Stimulated activated CD4-positive, alpha-beta T cell treated with anti-CD3 and anti-CD28 coated beads, Interleukin-15, amount 100 ng/mL, for 1 hour (primary cell): ENCODE measurements around the gene FOLR3.
"Not testable (repeated sequence)": the region's sequence is repeated elsewhere in the genome, so short reads cannot be mapped to it uniquely, and the experiment has no call there.

Experiments used
- DNase-seq, 2 donors: peaks; one replicate each; pipeline ENCODE4 v3.0.0-alpha.2; 2020; ENCODE audit warnings: low read depth in 1 of 2, low spot score in 1 of 2

Gene FOLR3

DNA sequence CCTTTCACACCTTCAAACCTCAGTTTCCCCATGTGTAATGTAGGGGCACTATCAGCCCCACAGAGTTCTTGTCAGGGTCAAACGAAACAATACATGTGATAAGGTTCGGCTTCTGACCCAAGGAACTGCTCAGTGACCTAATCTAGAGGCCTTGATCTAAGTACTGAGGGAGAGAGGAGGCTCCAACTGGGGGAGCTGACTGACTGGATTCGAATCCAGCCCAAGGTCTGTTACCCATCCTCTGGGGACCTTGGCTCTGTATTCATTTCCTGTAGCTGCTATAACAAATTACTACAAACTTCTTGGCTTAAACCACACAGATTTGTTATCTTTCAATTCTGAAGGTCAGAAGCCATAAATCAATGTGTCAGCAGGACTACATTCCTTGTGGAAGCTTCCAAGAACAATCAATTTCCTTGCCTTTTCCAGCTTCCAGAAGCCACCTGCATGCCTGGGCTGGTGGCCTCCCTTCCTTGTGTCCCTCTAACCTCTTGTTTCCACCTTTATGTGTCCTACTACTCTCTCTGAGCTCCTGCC, 12.3 kb upstream of the FOLR3 start:
- DNase-seq = no peak

DNA sequence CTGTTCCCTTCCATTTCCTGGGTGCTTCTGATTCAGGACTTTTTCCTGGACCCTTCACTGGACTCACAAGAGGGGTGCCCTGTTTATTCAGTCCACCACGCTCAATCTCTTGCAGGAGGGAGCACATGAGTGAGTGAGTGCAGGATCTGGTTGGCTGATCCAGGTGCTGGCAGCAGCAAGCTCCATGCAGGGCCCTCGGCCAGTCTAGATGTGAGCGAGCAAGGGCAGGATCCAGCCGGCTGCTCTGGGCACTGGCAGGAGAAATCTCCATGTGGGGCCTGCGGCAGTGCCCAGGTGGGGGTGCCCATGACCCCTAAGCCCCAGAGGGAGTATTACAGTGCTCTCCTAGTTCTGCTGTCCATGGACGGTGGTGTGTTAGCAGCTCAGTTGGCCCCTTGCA, 11.5 kb upstream of the FOLR3 start:
- DNase-seq = no peak

DNA sequence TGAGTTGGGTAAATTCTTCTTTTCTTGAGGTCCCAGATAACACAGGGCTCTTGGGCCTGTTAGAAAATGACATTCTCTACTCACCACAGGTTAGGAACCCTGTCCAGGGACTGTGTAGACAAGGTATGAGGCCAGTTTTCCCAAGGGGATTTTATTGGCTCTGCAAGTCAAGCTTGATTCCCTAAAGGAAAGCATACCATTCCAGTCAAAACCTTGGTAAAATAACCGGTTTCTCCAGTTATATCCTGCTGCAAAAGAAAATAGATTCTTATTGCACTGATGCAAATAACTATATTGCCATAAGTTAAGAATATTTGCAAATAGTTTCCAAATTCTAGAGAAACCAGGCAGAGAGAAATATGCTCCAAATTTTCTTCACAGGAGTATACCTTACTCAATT, 9.6 kb upstream of the FOLR3 start:
- no peak for DNase-seq

DNA sequence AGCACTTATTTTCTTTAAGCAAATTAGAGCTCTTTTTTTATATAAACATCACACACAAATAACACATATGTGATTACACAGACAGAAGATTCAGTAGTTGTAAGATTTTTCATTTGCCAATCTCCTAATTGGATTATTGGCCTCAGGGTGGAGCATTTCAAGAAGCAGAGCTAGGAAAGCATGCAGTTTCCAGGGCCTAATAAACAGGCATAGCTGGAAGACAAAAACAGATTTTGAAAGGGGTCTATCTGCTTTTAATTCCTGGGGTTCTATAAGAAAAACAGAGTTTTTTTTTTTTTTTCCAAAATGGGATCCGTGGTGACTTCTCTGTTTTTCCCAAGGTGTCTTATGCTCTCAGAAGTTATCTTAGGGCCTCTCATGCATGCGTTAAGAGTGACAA, 7.6 kb upstream of the FOLR3 start:
- DNase-seq = no peak

DNA sequence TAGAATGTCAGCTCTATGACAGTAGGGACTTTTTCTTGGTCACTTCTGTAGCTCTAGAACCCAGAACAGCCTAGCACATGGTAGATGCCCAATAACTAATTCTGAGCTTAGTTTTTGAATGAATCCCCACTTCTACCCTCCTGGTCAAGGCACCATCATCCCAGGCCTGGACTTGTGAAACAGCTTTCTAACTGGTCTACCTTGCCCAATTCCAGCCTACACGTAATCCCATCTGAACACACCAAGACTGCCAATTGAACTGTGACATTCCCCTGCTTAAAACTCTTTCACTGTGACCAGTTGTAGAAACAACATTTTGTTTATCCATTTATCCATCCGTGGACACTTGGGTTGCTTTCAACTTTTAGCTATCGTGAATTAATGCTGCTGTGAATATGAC, 6.1 kb upstream of the FOLR3 start:
- no peak for DNase-seq

DNA sequence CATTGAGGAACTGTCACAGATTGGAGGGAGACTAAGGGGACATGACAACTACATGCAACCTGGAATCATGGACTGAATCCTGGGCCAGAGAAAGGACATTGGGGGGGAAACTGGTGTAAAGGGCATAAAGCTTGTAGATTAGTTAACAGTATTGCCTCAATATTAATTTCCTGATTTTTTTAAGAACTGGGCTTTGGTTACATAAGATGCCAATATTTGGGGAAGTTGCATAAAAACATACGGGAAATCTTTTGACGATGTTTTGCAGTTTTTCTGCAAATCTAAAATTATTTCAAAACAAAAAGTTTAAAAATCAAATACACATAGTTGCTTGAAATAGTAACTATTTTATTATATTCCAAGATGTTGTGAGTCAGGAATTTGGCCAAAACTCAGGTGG, 2.9 kb upstream of the FOLR3 start:
- no peak for DNase-seq

DNA sequence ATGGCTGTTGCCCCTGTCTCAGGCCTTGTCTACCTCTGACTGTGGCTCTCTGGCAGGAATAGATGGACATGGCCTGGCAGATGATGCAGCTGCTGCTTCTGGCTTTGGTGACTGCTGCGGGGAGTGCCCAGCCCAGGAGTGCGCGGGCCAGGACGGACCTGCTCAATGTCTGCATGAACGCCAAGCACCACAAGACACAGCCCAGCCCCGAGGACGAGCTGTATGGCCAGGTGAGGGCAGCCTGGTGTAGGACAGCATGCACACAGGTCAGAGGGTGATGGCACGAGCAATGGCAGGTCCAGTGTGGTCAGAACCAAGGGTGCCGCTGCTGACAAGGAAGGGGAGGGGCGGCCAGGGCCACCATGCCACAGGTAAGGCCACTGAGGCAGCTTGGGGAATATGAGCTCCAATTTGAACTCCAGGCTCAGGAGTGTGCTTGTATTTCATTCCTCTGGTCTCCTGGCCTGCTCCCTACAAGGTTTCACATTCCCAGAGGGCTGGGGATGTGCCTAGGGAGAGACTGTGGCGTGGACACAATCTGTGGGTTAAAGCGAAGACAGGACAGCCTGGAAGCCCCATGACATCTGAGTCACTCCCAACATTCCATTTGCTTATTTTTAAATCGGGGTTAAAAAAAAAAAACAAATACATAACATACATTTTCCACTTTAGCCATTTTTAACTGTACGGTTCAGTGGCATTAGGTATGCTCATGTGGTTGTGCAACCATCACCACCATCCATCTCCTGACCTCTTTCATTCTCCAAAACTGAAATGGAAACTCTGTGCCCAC, 562 bp downstream of the FOLR3 start:
- DNase-seq = no peak

DNA sequence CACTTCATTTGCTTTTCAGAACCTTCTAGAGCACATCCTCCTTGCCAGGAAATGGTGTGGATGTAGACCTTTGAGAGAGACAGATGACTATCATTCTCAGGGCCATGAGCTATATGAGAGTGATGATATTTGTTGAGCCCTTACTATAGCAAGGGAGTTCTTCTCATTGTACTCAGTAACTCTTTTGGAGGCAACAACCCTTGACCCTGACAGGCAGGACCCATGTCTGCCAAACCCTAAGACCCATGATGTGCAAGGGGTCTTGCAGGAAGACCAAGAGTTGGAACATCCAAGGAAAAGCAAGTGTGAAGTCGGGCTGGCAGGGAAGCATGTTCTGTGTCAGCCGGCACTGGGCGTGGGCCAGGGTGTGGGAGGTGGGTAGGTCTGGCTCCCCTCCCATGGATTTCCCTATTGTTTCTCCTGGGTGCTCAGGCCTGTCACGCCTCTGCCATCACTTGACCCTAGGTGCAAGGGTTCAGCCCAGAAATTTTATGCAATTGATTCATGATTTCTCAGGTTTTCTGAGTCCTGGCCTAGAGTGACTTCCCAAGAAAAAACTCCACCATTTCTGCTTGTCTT, 1.2 kb downstream of the FOLR3 start:
- no peak for DNase-seq

DNA sequence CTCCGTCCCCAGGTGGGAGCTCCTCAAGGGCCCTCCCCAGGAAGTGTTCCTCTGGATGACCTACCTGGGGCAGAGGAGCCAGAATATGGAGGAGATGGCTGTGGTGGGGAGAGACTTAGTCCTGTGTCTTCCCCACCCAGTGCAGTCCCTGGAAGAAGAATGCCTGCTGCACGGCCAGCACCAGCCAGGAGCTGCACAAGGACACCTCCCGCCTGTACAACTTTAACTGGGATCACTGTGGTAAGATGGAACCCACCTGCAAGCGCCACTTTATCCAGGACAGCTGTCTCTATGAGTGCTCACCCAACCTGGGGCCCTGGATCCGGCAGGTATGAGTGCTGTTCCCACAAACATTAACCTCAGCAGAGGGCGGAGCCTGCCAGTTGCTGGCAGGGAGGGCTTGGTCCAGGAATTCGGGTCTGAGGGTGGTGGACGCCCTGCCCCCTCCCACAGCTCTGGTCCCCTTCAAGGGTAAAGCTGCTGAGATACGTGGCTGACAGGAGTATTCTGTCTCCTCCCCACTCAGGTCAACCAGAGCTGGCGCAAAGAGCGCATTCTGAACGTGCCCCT, 3.4 kb downstream of the FOLR3 start:
- DNase-seq = no peak

DNA sequence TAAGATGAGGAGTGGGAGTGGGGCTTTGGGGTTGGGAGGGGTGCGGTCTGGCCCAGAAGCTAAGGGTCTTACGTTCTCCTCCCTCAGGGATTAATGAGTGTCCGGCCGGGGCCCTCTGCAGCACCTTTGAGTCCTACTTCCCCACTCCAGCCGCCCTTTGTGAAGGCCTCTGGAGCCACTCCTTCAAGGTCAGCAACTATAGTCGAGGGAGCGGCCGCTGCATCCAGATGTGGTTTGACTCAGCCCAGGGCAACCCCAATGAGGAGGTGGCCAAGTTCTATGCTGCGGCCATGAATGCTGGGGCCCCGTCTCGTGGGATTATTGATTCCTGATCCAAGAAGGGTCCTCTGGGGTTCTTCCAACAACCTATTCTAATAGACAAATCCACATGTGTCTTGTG, 4.0 kb downstream of the FOLR3 start:
- DNase-seq = no peak

DNA sequence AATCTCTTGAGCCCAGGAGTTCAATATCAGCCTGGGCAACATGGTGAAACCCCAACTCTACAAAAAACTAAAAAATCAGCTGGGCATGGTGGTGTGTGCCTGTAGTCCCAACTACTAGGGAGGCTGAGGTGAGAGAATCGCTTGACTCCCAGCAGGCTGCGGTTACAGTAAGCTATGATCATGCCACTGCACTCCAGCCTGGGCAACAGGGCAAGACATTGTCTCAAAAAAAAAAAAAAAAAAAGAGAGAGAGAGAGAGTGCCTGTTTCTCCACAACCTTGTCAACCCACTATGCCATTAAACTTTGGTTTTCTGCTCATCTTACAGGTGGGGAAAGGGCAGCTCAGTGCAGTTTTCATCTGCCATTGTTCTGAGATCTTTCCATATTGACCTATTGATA, 5.1 kb downstream of the FOLR3 start:
- no peak for DNase-seq

DNA sequence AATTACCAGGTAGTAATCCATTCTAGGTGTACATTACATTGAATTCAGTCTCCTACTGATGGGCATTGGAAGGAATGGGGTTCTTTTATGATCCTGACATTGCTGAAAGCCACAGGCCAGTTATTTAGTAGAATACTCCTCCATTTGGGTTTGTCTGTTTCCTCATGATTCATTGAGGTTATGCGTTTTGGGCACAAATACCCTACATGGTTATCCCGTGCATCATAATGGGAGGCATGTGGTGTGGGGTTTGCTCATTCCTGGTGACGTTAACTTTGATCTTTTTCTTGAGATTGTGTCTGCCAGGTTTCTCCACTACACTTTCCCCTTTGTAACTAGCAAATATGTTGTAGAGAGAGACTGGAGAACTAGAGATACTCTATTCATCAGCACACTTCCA, 5.5 kb downstream of the FOLR3 start:
- no peak for DNase-seq

DNA sequence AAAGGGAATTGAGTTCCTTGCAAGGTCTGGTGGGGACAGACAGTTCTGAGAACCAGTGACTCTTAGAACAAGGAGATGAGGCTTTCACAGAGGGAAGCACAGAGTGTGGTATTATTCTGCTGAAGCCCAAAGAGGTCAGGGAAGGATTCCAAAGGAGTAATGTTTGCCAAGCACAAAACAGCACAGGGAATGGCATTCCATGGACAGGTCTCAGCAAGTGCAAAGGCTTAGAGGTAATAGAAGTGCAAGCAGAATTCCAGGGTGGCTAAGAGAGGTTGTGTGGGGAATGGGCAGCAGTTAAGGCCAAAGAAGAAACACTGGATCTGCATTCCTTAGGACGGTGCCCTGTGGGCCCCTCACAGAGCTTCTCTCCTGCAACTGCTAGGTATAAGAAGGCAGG, 6.6 kb downstream of the FOLR3 start:
- DNase-seq = not testable (repeated sequence)

DNA sequence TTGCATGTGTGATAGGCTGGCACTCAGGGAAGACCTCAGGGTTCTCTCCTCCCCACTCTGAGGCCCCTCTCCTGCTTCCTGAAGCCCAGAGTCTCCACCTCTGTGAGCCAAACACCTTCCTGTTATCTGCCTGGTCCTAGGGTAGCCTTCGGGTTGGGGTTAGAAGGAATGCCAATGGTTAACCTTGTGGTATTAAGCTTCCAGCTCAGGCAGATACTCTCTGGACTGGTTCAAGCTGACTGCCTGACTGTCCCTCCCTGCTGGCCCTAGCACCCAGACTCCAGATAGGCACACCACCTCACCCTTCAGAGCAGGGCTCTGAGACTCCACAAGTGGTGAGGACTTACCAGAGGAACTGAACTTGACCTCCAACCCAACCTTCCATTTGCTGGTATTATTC, 7.0 kb downstream of the FOLR3 start:
- not testable (repeated sequence) for DNase-seq

DNA sequence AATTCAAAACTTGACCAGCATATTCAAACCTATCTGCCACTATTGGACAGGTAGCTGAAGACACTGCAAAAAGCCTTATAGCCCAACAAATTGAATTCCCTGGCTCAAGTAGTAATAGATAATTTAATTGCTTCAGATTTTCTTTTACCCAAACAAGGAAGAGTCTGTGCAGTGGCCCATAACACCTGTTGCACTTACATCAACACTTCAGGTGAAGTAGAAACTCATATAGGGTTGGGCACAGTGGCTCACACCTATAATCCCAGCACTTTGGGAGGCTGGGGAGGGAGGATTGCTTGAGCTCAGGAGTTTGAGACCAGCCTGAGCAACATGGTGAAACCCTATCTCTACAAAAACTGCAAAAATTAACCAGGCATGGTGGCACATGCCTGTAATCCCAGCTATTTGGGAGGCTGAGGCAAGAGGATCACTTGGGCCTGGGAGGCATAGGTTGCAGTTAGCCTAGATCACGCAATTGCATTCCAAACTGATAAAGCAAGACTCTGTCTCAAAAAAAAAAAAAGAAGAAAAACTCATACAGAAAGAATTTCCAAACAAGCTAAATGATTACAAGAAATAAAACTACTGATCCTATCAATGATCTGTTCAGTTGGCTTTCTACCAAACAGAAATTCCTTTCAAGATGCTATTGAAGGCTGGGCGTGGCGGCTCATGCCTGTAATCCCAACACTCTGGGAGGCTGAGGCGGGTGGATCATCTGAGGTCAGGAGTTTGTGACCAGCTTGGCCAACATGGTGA, 9.5 kb downstream of the FOLR3 start:
- no peak for DNase-seq

DNA sequence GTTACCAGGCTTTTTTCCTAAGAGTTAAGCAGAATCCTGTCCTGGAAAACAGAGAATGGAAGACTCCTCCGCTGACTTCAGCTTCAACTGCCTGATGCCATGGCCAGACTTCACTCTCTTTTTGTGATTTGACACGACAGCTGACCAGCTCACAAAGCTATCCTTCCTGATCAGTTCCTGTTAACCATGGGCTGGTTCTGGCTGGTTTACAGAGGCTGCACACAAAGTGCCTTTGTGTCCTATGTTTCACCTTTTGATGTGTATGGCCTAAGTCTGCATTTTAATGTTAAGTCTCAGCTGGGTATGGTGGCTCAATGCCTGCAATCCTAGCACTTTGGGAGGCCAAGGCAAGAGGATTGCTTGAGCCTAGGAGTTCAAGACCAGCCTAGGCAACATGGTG, 11.1 kb downstream of the FOLR3 start:
- no peak for DNase-seq

DNA sequence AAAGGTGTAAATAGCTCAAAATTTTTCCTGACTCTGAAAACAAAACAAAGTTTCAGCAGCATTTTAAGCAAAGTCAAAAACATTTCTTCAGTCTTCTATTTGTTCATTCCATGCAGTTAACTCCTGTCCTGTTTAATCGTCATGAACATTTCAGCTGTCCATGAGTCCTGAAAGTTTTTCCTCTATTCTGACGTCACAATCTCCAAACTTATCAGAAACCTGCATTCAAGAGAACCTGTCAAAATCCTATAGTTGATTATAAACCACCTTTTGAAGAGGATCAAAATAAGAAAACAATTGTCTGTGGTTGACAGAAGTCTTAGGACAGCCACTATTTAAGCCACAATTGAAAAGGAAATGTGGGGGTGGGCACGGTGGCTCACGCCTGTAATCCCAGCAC, 15.4 kb downstream of the FOLR3 start:
- no peak for DNase-seq

DNA sequence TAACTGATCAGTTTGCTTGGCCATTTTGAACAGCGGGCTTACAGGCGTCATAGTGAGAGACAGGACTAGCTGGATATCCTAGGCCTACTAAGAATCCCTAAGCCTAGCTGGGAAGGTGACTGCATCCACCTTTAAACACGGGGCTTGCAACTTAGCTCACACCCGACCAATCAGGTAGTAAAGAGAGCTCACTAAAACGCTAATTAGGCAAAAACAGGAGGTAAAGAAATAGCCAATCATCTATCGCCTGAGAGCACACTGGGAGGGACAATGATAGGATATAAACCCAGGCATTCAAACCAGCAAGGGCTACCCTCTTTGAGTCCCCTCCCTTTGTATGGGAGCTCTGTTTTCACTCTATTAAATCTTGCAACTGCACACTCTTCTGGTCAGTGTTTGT, 18.3 kb downstream of the FOLR3 start:
- not testable (repeated sequence) for DNase-seq

DNA sequence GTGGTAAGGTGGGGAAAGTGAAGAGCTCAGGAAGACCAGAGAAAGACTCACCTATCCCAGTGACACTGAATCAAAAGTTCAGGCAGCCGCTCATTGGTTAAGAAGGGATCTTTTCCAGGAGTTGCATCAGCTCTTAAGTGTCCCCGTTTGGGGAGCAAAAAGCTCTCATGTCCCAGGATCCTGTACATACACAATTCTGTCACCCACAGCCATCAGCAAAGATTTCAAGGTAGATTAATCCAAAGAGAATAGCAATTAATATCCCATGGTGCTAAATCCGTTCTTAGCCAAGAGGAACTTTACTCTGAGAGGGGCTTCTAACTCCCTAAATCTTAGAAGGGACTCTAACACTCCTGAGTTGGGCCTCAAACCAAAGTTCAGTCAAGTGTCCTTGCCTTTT, 19.3 kb downstream of the FOLR3 start:
- no peak for DNase-seq

DNA sequence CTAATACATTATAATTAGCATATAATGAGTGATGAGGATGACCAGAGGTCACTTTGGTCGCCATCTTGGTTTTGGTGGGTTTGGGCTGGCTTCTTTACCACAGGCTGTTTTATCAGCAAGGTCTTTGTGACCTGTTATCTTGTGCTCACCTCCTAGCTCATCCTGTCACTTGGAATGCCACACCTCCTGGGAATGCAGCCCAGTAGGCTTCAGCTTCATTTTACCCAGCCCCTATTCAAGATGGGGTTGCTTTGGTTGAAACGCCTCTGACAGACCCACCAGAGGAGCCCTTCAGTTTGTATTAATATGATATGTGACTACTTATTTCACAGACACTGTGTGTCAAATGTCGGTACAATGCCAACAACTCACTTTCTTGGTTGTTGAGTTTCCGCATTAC, 20.2 kb downstream of the FOLR3 start:
- DNase-seq = no peak

DNA sequence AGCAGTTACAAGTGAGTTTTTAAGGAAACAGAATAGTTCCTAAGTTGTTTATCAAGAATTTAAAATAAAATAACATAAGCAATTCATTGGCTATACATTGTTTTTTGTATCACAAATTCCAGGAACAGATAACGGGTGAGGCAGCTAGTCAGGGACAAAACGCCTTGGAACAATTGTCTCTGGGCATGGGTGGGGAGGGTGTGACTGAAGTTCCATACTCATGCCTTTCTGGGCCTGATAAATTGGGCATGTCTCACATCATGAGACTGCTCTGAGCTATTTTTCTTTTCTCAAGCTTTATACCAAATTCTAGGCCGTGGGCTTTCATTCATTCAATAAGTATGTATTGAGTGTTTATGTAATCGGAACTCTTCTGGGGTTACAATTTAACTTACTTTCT, 21.6 kb downstream of the FOLR3 start:
- no peak for DNase-seq

DNA sequence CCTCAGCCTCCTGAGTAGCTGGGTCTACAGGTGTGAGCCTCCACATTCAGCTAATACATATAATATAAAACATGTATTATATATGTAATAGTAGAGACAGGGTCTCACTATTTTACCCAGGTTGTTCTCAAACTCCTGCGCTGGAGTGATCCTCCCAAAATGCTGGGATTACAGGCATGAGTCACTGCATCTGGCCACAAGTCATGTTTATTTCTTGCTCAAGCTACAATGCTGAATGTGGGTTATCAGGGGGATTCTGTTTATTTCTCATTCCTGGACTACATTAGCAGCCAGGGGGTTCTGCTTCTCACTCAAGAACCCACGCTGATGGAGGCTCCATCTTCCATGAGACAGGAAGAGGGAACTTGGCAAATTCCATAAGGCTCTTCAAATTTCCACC, 24.8 kb downstream of the FOLR3 start:
- DNase-seq = no peak
